ENCODE measurements around the gene PLXNA2.

The PLXNA2 gene

GRCh38 chr1:208007938-208008342 lies 236.2 kb downstream of the PLXNA2 start:
- Histone ChIP-seq H3K27me3 (ENCODE audit: insufficient read depth, low read length, poor library complexity) (peaks cover 41% of the 10 kb centered on the region), H3K27ac (ENCODE audit: low read length) (no peak overlapping the region), H3K4me3 (ENCODE audit: low read depth in 1 of 2, low read length in 2 of 2) (no peak overlapping the region), H3K79me2 (ENCODE audit: insufficient read depth, low read length) (no peaks in the 10 kb centered on the region), H3K4me1 (ENCODE audit: insufficient read depth, low read length) (no peaks in the 10 kb centered on the region), H3K36me3 (ENCODE audit: insufficient read depth, low read length) (no peaks in the 10 kb centered on the region), H3K9ac (ENCODE audit: low read depth, low read length) (no peak overlapping the region), H3K4me2 (ENCODE audit: insufficient read depth, low read length) (no peak overlapping the region), H4K20me1 (ENCODE audit: insufficient read depth, low read length) (0 out of 2 replicates have a peak, but pooled peaks cover 3% of the 10 kb centered on the region), H3K9me3 (ENCODE audit: insufficient read depth, low read length, severe bottlenecking) (no peaks in the 10 kb centered on the region), H2AFZ (ENCODE audit: low read depth, low read length) (no peak overlapping the region)
- DNase-seq (no peak), ATAC-seq (ENCODE audit: insufficient read depth, low read depth) (no peak)
- TF ChIP-seq, protein P1, sequence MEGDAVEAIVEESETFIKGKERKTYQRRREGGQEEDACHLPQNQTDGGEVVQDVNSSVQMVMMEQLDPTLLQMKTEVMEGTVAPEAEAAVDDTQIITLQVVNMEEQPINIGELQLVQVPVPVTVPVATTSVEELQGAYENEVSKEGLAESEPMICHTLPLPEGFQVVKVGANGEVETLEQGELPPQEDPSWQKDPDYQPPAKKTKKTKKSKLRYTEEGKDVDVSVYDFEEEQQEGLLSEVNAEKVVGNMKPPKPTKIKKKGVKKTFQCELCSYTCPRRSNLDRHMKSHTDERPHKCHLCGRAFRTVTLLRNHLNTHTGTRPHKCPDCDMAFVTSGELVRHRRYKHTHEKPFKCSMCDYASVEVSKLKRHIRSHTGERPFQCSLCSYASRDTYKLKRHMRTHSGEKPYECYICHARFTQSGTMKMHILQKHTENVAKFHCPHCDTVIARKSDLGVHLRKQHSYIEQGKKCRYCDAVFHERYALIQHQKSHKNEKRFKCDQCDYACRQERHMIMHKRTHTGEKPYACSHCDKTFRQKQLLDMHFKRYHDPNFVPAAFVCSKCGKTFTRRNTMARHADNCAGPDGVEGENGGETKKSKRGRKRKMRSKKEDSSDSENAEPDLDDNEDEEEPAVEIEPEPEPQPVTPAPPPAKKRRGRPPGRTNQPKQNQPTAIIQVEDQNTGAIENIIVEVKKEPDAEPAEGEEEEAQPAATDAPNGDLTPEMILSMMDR (IDR thresholded peaks at IDR 0.05; ENCODE audit: borderline replicate concordance, extremely low read depth, low read length, poor library complexity, severe bottlenecking): no peak
- no peak for TF ChIP-seq EZH2 (IDR thresholded peaks at IDR 0.05; ENCODE audit: borderline replicate concordance, low read depth, low read length, severe bottlenecking)

DNA sequence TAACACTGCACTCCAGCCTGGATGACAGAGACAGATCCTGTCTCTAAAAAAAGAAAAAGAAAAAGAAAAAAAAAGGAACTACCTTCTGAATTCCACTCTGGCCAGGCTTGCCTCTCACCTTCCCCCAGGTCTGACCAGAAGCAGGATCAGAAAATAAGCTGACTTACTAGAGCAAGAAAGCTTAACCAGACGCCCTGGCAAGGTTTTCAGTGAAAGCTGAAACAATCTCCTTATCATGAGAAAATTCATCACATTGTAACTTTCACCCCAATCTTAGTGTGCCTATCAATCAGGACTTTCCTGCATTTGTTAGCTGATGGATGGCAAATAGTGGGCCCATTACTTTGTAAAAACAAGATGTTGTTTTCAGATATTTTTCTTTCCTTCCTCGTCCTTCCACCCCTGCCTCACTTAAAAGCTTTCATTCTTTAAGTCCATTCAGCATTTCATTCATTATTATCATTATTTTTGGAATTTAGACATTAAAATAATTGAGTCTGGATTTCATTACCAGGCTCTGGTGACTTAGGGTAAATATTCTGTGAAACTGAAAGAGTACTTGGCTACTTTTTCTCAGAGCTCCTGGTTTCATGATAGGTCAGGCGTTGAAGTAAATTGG lies 236.8 kb downstream of the PLXNA2 start:
- no peak overlapping the region for H3K4me3 ChIP-seq (ENCODE audit: low read depth in 1 of 2, low read length in 2 of 2)
- H3K4me2 ChIP-seq (ENCODE audit: insufficient read depth, low read length): no peak overlapping the region
- no peaks in the 10 kb centered on the region for H3K4me1 ChIP-seq (ENCODE audit: insufficient read depth, low read length)
- H3K9me3 ChIP-seq (ENCODE audit: insufficient read depth, low read length, severe bottlenecking): no peaks in the 10 kb centered on the region
- H3K9ac ChIP-seq (ENCODE audit: low read depth, low read length): no peak overlapping the region
- H2AFZ ChIP-seq (ENCODE audit: low read depth, low read length): no peak overlapping the region
- no peaks in the 10 kb centered on the region for H3K36me3 ChIP-seq (ENCODE audit: insufficient read depth, low read length)
- DNase-seq (no peak), ATAC-seq (ENCODE audit: insufficient read depth, low read depth) (no peak)
- H3K27ac ChIP-seq (ENCODE audit: low read length): no peak overlapping the region
- no peak for TF ChIP-seq EZH2 (IDR thresholded peaks at IDR 0.05; ENCODE audit: borderline replicate concordance, low read depth, low read length, severe bottlenecking)
- TF ChIP-seq, protein P1 (IDR thresholded peaks at IDR 0.05; ENCODE audit: borderline replicate concordance, extremely low read depth, low read length, poor library complexity, severe bottlenecking): no peak
- H3K79me2 ChIP-seq (ENCODE audit: insufficient read depth, low read length): no peaks in the 10 kb centered on the region
- H3K27me3 ChIP-seq (ENCODE audit: insufficient read depth, low read length, poor library complexity): peaks cover 40% of the 10 kb centered on the region
- H4K20me1 ChIP-seq (ENCODE audit: insufficient read depth, low read length): 0 out of 2 replicates have a peak, but pooled peaks cover 3% of the 10 kb centered on the region

DNA sequence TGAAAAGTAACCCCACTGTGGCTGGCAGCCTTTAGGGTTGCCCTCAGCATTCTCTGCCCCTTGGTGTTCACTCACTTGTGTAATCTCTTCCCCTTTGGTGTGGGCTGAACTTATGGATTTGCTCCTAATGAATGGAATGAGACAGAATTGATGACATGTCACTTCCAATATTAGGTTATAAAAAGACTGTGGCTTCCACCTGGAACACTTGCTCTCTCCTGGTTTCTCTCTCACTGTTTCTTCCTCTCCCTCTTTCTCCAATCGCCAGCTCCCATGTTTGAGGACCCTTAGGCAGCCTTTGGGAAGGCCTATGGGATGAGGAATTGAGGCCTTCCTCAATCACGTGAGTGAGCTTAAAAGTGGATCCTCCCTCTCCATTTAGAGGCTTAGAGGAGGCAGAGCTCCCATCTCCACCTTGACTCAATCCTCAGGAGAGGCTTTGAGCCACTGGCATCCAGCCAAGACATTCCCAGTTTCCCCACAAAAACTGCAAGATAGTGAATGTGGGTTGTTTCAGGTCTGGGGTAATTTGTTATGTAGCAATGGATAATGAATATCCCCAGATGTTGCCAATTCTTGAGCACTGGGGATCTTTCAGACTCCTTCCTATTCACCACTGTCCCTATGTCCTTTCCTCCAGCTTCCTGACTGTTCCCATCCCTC lies 237.8 kb downstream of the PLXNA2 start:
- Histone ChIP-seq H3K4me2 (ENCODE audit: insufficient read depth, low read length) (no peak overlapping the region), H3K9ac (ENCODE audit: low read depth, low read length) (no peak overlapping the region), H3K27ac (ENCODE audit: low read length) (no peak overlapping the region), H3K79me2 (ENCODE audit: insufficient read depth, low read length) (no peaks in the 10 kb centered on the region), H4K20me1 (ENCODE audit: insufficient read depth, low read length) (0 out of 2 replicates have a peak, but pooled peaks cover 3% of the 10 kb centered on the region), H3K27me3 (ENCODE audit: insufficient read depth, low read length, poor library complexity) (peaks cover 36% of the 10 kb centered on the region), H3K4me1 (ENCODE audit: insufficient read depth, low read length) (no peaks in the 10 kb centered on the region), H3K9me3 (ENCODE audit: insufficient read depth, low read length, severe bottlenecking) (no peaks in the 10 kb centered on the region), H3K36me3 (ENCODE audit: insufficient read depth, low read length) (no peaks in the 10 kb centered on the region), H3K4me3 (ENCODE audit: low read depth in 1 of 2, low read length in 2 of 2) (no peak overlapping the region), H2AFZ (ENCODE audit: low read depth, low read length) (no peak overlapping the region)
- DNase-seq (no peak), ATAC-seq (ENCODE audit: insufficient read depth, low read depth) (no peak)
- TF ChIP-seq EZH2 (IDR thresholded peaks at IDR 0.05; ENCODE audit: borderline replicate concordance, low read depth, low read length, severe bottlenecking): no peak
- TF ChIP-seq, protein P1 (IDR thresholded peaks at IDR 0.05; ENCODE audit: borderline replicate concordance, extremely low read depth, low read length, poor library complexity, severe bottlenecking): no peak
